ENCODE data around the gene KAT2A.

KAT2A gene

DNA sequence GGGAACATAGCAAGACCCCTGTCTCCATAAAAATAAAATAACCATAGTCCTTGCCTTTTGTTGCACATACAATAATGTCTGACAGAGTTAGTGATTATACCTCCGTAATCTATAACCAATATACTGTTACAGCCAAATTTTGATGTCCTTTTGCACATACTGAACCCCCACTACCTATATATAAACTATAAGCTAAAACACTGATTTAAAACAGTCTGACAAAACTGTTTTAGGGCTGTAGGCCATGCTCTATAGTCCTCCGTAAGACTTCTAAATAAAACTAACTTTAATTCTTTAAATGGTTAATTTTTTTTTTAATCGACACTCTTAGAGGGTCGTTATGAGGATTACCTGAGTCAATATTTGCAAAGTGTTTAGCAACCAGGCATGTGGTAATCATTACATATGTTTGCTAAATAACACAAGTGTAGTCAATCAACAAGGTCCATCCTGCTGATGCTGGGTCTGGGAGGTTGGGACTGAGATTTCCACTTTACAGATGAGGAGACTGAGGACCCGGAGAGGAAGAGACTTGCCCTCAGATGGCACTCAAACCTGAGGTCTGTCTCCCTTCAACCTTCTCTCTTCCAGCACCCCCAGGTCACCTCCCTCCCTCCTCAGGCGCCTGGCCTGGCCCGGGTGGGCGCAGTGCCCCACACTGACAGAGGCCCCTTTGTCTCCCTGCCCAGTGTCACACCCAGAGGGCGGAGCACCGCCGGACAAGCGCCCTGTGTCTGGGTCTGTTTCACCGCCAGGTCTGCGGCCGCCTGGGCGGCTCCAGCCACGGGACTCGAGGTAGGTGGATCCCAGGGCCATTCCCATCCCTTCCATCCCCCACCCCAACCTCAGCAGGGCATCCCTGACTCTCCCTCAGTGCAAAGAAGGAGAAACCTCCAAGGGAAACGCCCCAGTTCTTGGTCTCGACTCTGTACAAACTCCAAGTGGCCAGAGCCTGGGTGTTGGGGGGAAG, 33.1 kb downstream of the KAT2A start:
- no peak for TF ChIP-seq FOXP2 (optimal IDR thresholded peaks at IDR 0.05; ENCODE audit: borderline replicate concordance, extremely low read depth, extremely low read length, insufficient read depth)
- TF ChIP-seq, protein P1, sequence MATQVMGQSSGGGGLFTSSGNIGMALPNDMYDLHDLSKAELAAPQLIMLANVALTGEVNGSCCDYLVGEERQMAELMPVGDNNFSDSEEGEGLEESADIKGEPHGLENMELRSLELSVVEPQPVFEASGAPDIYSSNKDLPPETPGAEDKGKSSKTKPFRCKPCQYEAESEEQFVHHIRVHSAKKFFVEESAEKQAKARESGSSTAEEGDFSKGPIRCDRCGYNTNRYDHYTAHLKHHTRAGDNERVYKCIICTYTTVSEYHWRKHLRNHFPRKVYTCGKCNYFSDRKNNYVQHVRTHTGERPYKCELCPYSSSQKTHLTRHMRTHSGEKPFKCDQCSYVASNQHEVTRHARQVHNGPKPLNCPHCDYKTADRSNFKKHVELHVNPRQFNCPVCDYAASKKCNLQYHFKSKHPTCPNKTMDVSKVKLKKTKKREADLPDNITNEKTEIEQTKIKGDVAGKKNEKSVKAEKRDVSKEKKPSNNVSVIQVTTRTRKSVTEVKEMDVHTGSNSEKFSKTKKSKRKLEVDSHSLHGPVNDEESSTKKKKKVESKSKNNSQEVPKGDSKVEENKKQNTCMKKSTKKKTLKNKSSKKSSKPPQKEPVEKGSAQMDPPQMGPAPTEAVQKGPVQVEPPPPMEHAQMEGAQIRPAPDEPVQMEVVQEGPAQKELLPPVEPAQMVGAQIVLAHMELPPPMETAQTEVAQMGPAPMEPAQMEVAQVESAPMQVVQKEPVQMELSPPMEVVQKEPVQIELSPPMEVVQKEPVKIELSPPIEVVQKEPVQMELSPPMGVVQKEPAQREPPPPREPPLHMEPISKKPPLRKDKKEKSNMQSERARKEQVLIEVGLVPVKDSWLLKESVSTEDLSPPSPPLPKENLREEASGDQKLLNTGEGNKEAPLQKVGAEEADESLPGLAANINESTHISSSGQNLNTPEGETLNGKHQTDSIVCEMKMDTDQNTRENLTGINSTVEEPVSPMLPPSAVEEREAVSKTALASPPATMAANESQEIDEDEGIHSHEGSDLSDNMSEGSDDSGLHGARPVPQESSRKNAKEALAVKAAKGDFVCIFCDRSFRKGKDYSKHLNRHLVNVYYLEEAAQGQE (IDR thresholded peaks at IDR 0.05; ENCODE audit: insufficient read depth in 1 of 2, low read depth in 2 of 2, low read length in 2 of 2), result no peak
- no peak for TF ChIP-seq SIN3A (IDR thresholded peaks at IDR 0.05; ENCODE audit: borderline replicate concordance, insufficient read depth, low read length)
- TF ChIP-seq TAF1 (IDR thresholded peaks at IDR 0.05; ENCODE audit: borderline replicate concordance, insufficient read depth, low read length), result no peak
- no peak for TF ChIP-seq POLR2AphosphoS5 (IDR thresholded peaks at IDR 0.05; ENCODE audit: low read depth, low read length)

DNA sequence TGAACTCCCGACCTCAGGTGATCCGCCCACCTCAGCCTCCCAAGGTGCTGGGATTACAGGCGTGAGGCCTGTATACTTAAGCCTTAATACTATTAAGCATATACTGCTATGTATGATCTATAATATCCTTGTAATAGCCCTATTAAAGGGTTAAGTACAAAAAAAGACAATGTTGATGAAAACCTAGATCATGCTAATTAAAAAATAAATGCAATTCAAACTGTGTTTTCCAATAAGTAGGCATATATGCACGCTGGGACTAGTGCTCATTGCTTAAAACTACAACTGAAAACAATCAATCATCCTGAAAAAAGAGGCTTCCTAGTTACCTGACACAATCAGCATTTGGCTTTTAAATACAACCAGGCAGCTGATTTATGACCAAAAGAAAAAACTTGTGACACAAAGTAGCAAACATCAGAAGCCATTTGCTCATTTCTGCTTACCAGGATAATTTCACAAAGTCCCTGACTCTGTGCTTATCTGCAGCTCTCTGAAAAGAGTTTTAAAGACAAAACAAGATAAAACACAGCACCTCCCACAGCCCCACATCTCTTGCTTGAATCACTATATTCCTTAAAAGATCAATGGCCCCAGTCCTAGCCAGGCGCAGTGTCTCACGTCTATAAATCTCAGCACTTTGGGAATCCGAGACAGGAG, 34.0 kb downstream of the KAT2A start:
- TF ChIP-seq FOXP2 (optimal IDR thresholded peaks at IDR 0.05; ENCODE audit: borderline replicate concordance, extremely low read depth, extremely low read length, insufficient read depth) (no peak), TAF1 (IDR thresholded peaks at IDR 0.05; ENCODE audit: borderline replicate concordance, insufficient read depth, low read length) (no peak), POLR2AphosphoS5 (IDR thresholded peaks at IDR 0.05; ENCODE audit: low read depth, low read length) (no peak), SIN3A (IDR thresholded peaks at IDR 0.05; ENCODE audit: borderline replicate concordance, insufficient read depth, low read length) (no peak)
- TF ChIP-seq, protein P1 (IDR thresholded peaks at IDR 0.05; ENCODE audit: insufficient read depth in 1 of 2, low read depth in 2 of 2, low read length in 2 of 2), result no peak

DNA sequence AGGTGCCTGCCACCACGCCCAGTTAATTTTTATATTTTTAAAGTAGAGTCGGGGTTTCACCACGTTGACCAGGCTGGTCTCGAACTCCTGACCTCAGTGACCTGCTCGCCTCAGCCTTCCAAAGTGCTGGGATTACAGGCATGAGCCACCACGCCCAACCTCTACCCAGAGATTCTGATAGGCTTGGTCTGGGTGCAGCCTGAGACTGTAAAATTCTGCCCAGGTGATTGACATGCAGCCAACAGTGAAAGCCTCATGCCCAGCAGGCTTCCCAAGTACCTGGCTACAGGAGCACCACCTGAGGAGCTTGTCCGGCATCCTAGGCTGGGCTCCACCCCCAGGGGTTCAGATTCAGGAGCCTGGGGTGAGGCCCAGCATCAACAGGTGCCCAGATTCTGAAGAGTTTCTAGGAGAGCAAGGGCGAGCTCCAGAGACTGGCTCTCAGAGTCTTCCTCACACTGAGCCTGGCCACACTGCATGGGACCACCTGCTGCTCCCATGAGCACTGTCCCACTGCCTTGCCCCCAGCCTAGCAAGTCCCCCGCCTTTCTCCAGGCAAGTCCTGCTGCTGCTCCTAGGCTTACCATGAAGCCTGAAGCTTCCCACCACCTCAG, 39.5 kb downstream of the KAT2A start:
- TF ChIP-seq FOXP2 (optimal IDR thresholded peaks at IDR 0.05; ENCODE audit: borderline replicate concordance, extremely low read depth, extremely low read length, insufficient read depth), result no peak
- no peak for TF ChIP-seq SIN3A (IDR thresholded peaks at IDR 0.05; ENCODE audit: borderline replicate concordance, insufficient read depth, low read length)
- TF ChIP-seq TAF1 (IDR thresholded peaks at IDR 0.05; ENCODE audit: borderline replicate concordance, insufficient read depth, low read length), result no peak
- TF ChIP-seq POLR2AphosphoS5 (IDR thresholded peaks at IDR 0.05; ENCODE audit: low read depth, low read length), result no peak
- TF ChIP-seq, protein P1 (IDR thresholded peaks at IDR 0.05; ENCODE audit: insufficient read depth in 1 of 2, low read depth in 2 of 2, low read length in 2 of 2), result no peak

DNA sequence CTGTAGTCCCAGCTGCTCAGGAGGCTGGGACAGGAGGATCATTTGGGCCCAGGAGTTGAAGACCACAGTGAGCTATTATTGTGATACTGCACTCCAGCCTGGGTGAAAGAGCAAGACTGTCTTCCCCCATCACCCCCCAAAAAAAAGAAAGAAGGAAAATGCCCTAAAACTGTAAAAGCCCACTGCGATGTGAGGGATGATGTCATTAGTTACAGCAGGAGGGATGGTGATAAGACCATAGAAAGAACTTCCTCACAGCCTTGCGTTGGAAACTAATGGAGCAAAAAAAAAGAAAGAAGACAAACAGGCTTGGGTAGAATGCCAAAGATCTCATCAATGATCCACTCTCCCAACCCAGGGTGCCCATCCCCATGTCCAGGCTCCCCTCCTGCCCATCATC, 41.6 kb downstream of the KAT2A start:
- TF ChIP-seq, protein P1 (IDR thresholded peaks at IDR 0.05; ENCODE audit: insufficient read depth in 1 of 2, low read depth in 2 of 2, low read length in 2 of 2), result no peak
- TF ChIP-seq TAF1 (IDR thresholded peaks at IDR 0.05; ENCODE audit: borderline replicate concordance, insufficient read depth, low read length) (no peak), FOXP2 (optimal IDR thresholded peaks at IDR 0.05; ENCODE audit: borderline replicate concordance, extremely low read depth, extremely low read length, insufficient read depth) (no peak), POLR2AphosphoS5 (IDR thresholded peaks at IDR 0.05; ENCODE audit: low read depth, low read length) (no peak), SIN3A (IDR thresholded peaks at IDR 0.05; ENCODE audit: borderline replicate concordance, insufficient read depth, low read length) (no peak)
